ENCODE measurements around the gene GPC1. TPM values are rescaled to one million over a fixed set of nuclear protein-coding genes. Genes with fewer than 3 reads are reported as not detected.

The GPC1 gene
- total RNA-seq, 1 experiment from 2014 or later = 38.9 TPM

- H3K9me3 Mint-ChIP-seq (ENCODE audit: unreplicated experiment) = no peaks in the 10 kb centered on the region
- TF ChIP-seq CTCF (IDR thresholded peaks at IDR 0.05; ENCODE audit: unreplicated experiment) = no peak
- CTCF ChIA-PET = interaction anchor here (0.7 kb wide), 2 partner anchors 8 to 393 kb away, joined by 3 read pairs; no protein-coding TSS in a partner anchor
- intact Hi-C loops (cut with micrococcal nuclease) = no loop called here
- no peak for DNase-seq (ENCODE audit: unreplicated experiment)
- H3K4me3 Mint-ChIP-seq (ENCODE audit: unreplicated experiment) = no peak overlapping the region
- H3K36me3 Mint-ChIP-seq (ENCODE audit: insufficient read depth, unreplicated experiment) = peaks cover 5% of the 10 kb centered on the region
- no peak overlapping the region for H3K27ac Mint-ChIP-seq (ENCODE audit: low read depth, unreplicated experiment)
- H3K27me3 Mint-ChIP-seq (ENCODE audit: insufficient read depth, unreplicated experiment) = no peaks in the 10 kb centered on the region
- peaks cover 14% of the 10 kb centered on the region for H3K4me1 Mint-ChIP-seq (ENCODE audit: insufficient read depth, unreplicated experiment)
- POLR2A ChIA-PET = no interaction called here
- no TSS peak for BruUV-seq (replicated peaks)
These were observed 18.8 kb downstream of the GPC1 start for GRCh38 chr2:240454106-240454901.

GRCh38 chr2:240455272-240455646 lies 19.8 kb downstream of the GPC1 start:
- intact Hi-C loops (cut with micrococcal nuclease) = no loop called here
- no TSS peak for BruUV-seq (replicated peaks)

GRCh38 chr2:240455647-240456446 lies 20.4 kb downstream of the GPC1 start:
- BruUV-seq (replicated peaks) = no TSS peak
- ChIA-PET CTCF (interaction anchor here (0.6 to 0.7 kb wide), 2 partner anchors 15 to 17 kb away, joined by 3 read pairs; no protein-coding TSS in a partner anchor), POLR2A (no interaction called here)
- Mint-ChIP-seq H3K27me3 (ENCODE audit: insufficient read depth, unreplicated experiment) (no peaks in the 10 kb centered on the region), H3K4me1 (ENCODE audit: insufficient read depth, unreplicated experiment) (peaks cover under 1% of the 10 kb centered on the region), H3K4me3 (ENCODE audit: unreplicated experiment) (no peak overlapping the region), H3K27ac (ENCODE audit: low read depth, unreplicated experiment) (no peak overlapping the region), H3K9me3 (ENCODE audit: unreplicated experiment) (no peaks in the 10 kb centered on the region), H3K36me3 (ENCODE audit: insufficient read depth, unreplicated experiment) (peaks cover 11% of the 10 kb centered on the region)
- intact Hi-C loops (cut with micrococcal nuclease) = no loop called here
- no peak for TF ChIP-seq CTCF (IDR thresholded peaks at IDR 0.05; ENCODE audit: unreplicated experiment)
- DNase-seq (ENCODE audit: unreplicated experiment) = no peak

More at GRCh38 chr2:240455272-240455646, 19.8 kb downstream of the GPC1 start:
- no peak for TF ChIP-seq CTCF (IDR thresholded peaks at IDR 0.05; ENCODE audit: unreplicated experiment)
- ChIA-PET POLR2A (no interaction called here), CTCF (interaction anchor here (0.7 kb wide), 1 partner anchor 394 kb away, joined by 3 read pairs; no protein-coding TSS in a partner anchor)
- H3K4me3 Mint-ChIP-seq (ENCODE audit: unreplicated experiment) = no peak overlapping the region
- peaks cover 6% of the 10 kb centered on the region for H3K36me3 Mint-ChIP-seq (ENCODE audit: insufficient read depth, unreplicated experiment)
- H3K27me3 Mint-ChIP-seq (ENCODE audit: insufficient read depth, unreplicated experiment) = no peaks in the 10 kb centered on the region
- no peaks in the 10 kb centered on the region for H3K9me3 Mint-ChIP-seq (ENCODE audit: unreplicated experiment)
- no peak overlapping the region for H3K27ac Mint-ChIP-seq (ENCODE audit: low read depth, unreplicated experiment)
- peaks cover 7% of the 10 kb centered on the region for H3K4me1 Mint-ChIP-seq (ENCODE audit: insufficient read depth, unreplicated experiment)
- no peak for DNase-seq (ENCODE audit: unreplicated experiment)

Data from MCF 10A (cell line).